GM19324 (cell line): ENCODE measurements around the gene NCEH1.
"Not testable (repeated sequence)": the region's sequence is repeated elsewhere in the genome, so short reads cannot be mapped to it uniquely, and the experiment has no call there.

Experiments
- ATAC-seq: cut with Tn5 transposase; IDR thresholded peaks from one replicate; pipeline ENCODE4 v1.9.1; 2021; ENCODE audit warnings: mild to moderate bottlenecking, moderate library complexity; ENCODE audit not compliant: unreplicated experiment, low FRiP score

Gene NCEH1

GRCh38 chr3:172710664-172711453, at the start of gene NCEH1:
NCEH1 (minus strand) TSS chr3:172711067; CDS start chr3:172710984, 83 bp downstream.
- ATAC-seq, result peak; percentile 100

GRCh38 chr3:172760416-172760815, 49.5 kb upstream of the NCEH1 start:
- not testable (repeated sequence) for ATAC-seq

- ATAC-seq, result no peak
These were observed 42.3 kb upstream of the NCEH1 start for GRCh38 chr3:172753125-172753524.

GRCh38 chr3:172752651-172753050, 41.8 kb upstream of the NCEH1 start:
- no peak for ATAC-seq

- ATAC-seq, result no peak
These were observed 40.4 kb upstream of the NCEH1 start for GRCh38 chr3:172751175-172751704.

- ATAC-seq, result peak; percentile 100
These were observed 39.7 kb upstream of the NCEH1 start, which contains the start of gene ECT2 for GRCh38 chr3:172750368-172751174. ECT2 (plus strand) TSS chr3:172750726; CDS start chr3:172754531, 3,805 bp downstream.

- no peak for ATAC-seq
These were observed 39.2 kb upstream of the NCEH1 start for GRCh38 chr3:172750069-172750367.

GRCh38 chr3:172749230-172749965, 38.5 kb upstream of the NCEH1 start:
- ATAC-seq, result no peak

GRCh38 chr3:172746475-172746874, 35.6 kb upstream of the NCEH1 start:
- ATAC-seq, result no peak

GRCh38 chr3:172739462-172739861, 28.6 kb upstream of the NCEH1 start:
- ATAC-seq, result no peak

- ATAC-seq, result no peak
These were observed 24.1 kb upstream of the NCEH1 start for GRCh38 chr3:172735014-172735413.

GRCh38 chr3:172726380-172726779, 15.5 kb upstream of the NCEH1 start:
- ATAC-seq, result no peak

- ATAC-seq, result not testable (repeated sequence)
These were observed 11.7 kb upstream of the NCEH1 start for GRCh38 chr3:172722536-172723040.

GRCh38 chr3:172717493-172718088, 6.7 kb upstream of the NCEH1 start:
- no peak for ATAC-seq

GRCh38 chr3:172716476-172716875, 5.6 kb upstream of the NCEH1 start:
- no peak for ATAC-seq

GRCh38 chr3:172713316-172713715, 2.4 kb upstream of the NCEH1 start:
- no peak for ATAC-seq

GRCh38 chr3:172711454-172711795, 558 bp upstream of the NCEH1 start:
- ATAC-seq, result peak; percentile 2

- peak; percentile 4 for ATAC-seq
These were observed 848 bp downstream of the NCEH1 start for GRCh38 chr3:172709774-172710663.
